Activated T-helper 2 cell treated with anti-CD3 and anti-CD28 coated beads, Interferon-gamma antibody, Interleukin-2, Interleukin-4, amounts not matched to agents 10 μg/mL and 5 μg/mL and 100 μg/mL, durations not matched to agents 14 hours and 24 hours and 36 hours (primary cell): ENCODE data around the gene FPR2. TPM values are rescaled to one million over a fixed set of nuclear protein-coding genes. Genes with fewer than 3 reads are reported as not detected.
"Not testable (repeated sequence)": the region's sequence is repeated elsewhere in the genome, so short reads cannot be mapped to it uniquely, and the experiment has no call there.

ENCODE experiments used
- DNase-seq: peaks from one replicate; pipeline ENCODE4 v3.0.0; 2021; ENCODE audit warnings: low spot score
- H3K27ac Mint-ChIP-seq: one replicate; pipeline ENCODE4 v1.8.0; 2021; ENCODE audit warnings: mixed read lengths
- H3K27me3 Mint-ChIP-seq: one replicate; pipeline ENCODE4 v1.8.0; 2021; ENCODE audit warnings: low read depth, mixed read lengths
- H3K36me3 Mint-ChIP-seq: one replicate; pipeline ENCODE4 v1.8.0; 2021; ENCODE audit warnings: low read depth, mixed read lengths
- H3K4me1 Mint-ChIP-seq: one replicate; pipeline ENCODE4 v1.8.0; 2021; ENCODE audit warnings: low read depth, mixed read lengths
- H3K4me3 Mint-ChIP-seq: one replicate; pipeline ENCODE4 v1.8.0; 2021; ENCODE audit warnings: low read depth, mild to moderate bottlenecking, moderate library complexity, mixed read lengths
- H3K9me3 Mint-ChIP-seq: one replicate; pipeline ENCODE4 v1.8.0; 2021; ENCODE audit warnings: mixed read lengths
- intact Hi-C: fragments of 100-400 bp; cut with micrococcal nuclease; formaldehyde crosslinking; loops from one replicate; pipeline ENCODE4 v1.15.1; 2023
- total RNA-seq: library from RNA; stranded (reverse); gene quantifications from 2 replicates; pipeline ENCODE4 v1.2.3, GENCODE V29; 2022

FPR2 gene
- total RNA-seq, 1 donor from 2014 or later = not detected

GRCh38 chr19:51750400-51751094 is 10.4 kb upstream of the FPR2 start:
- DNase-seq = no peak
- H3K27ac Mint-ChIP-seq = no peak overlapping the region
- H3K27me3 Mint-ChIP-seq = no peaks in the 10 kb centered on the region
- H3K4me1 Mint-ChIP-seq = no peaks in the 10 kb centered on the region
- intact Hi-C loops = no loop called here
- no peak overlapping the region for H3K4me3 Mint-ChIP-seq
- H3K9me3 Mint-ChIP-seq = peaks cover 14% of the 10 kb centered on the region
- no peaks in the 10 kb centered on the region for H3K36me3 Mint-ChIP-seq

GRCh38 chr19:51751655-51752054 is 9.3 kb upstream of the FPR2 start, which contains the start of gene FPR1:
Gene FPR1, minus strand, starts transcription at chr19:51751878. Its CDS starts 4,884 bp downstream, at chr19:51746994.
- Mint-ChIP-seq H3K4me1 (no peaks in the 10 kb centered on the region), H3K27me3 (no peaks in the 10 kb centered on the region), H3K36me3 (no peaks in the 10 kb centered on the region), H3K4me3 (no peak within 1 kb of the TSS), H3K9me3 (peaks cover 22% of the 10 kb centered on the region), H3K27ac (no peak within 1 kb of the TSS)
- no peak for DNase-seq
- intact Hi-C loops = no loop called here

- peaks cover 24% of the 10 kb centered on the region for H3K9me3 Mint-ChIP-seq
- intact Hi-C loops = no loop called here
- H3K27me3 Mint-ChIP-seq = no peaks in the 10 kb centered on the region
- no peak overlapping the region for H3K27ac Mint-ChIP-seq
- H3K4me1 Mint-ChIP-seq = no peaks in the 10 kb centered on the region
- DNase-seq = no peak
- H3K36me3 Mint-ChIP-seq = no peaks in the 10 kb centered on the region
- no peak overlapping the region for H3K4me3 Mint-ChIP-seq
Observed at GRCh38 chr19:51754109-51754508, 6.9 kb upstream of the FPR2 start.

GRCh38 chr19:51754770-51755169 is 6.2 kb upstream of the FPR2 start:
- Mint-ChIP-seq H3K4me3 (no peak overlapping the region), H3K36me3 (no peaks in the 10 kb centered on the region)

GRCh38 chr19:51755571-51755970 is 5.4 kb upstream of the FPR2 start:
- intact Hi-C loops = no loop called here
- H3K9me3 Mint-ChIP-seq = peaks cover 25% of the 10 kb centered on the region
- no peaks in the 10 kb centered on the region for H3K36me3 Mint-ChIP-seq
- no peaks in the 10 kb centered on the region for H3K27me3 Mint-ChIP-seq
- no peak overlapping the region for H3K27ac Mint-ChIP-seq
- H3K4me3 Mint-ChIP-seq = no peak overlapping the region
- no peaks in the 10 kb centered on the region for H3K4me1 Mint-ChIP-seq
- no peak for DNase-seq

More at GRCh38 chr19:51754770-51755169, 6.2 kb upstream of the FPR2 start:
- DNase-seq = no peak
- no peaks in the 10 kb centered on the region for H3K27me3 Mint-ChIP-seq
- intact Hi-C loops = no loop called here
- H3K9me3 Mint-ChIP-seq = peaks cover 24% of the 10 kb centered on the region
- no peaks in the 10 kb centered on the region for H3K4me1 Mint-ChIP-seq
- no peak overlapping the region for H3K27ac Mint-ChIP-seq

- Mint-ChIP-seq H3K4me1 (peaks cover 1% of the 10 kb centered on the region), H3K36me3 (no peaks in the 10 kb centered on the region), H3K9me3 (peaks cover 23% of the 10 kb centered on the region), H3K27me3 (no peaks in the 10 kb centered on the region), H3K27ac (no peak overlapping the region), H3K4me3 (no peak overlapping the region)
- DNase-seq = no peak
- intact Hi-C loops = no loop called here
Observed at GRCh38 chr19:51761696-51762095, 716 bp downstream of the FPR2 start.

- H3K27me3 Mint-ChIP-seq = no peaks in the 10 kb centered on the region
- no peaks in the 10 kb centered on the region for H3K36me3 Mint-ChIP-seq
- intact Hi-C loops = no loop called here
- H3K4me1 Mint-ChIP-seq = peaks cover 1% of the 10 kb centered on the region
- no peak for DNase-seq
- no peak overlapping the region for H3K27ac Mint-ChIP-seq
- peaks cover 19% of the 10 kb centered on the region for H3K9me3 Mint-ChIP-seq
- no peak overlapping the region for H3K4me3 Mint-ChIP-seq
Observed at GRCh38 chr19:51765086-51765485, 4.1 kb downstream of the FPR2 start.

GRCh38 chr19:51766461-51766860 is 5.5 kb downstream of the FPR2 start:
- Mint-ChIP-seq H3K9me3 (peaks cover 18% of the 10 kb centered on the region), H3K36me3 (no peaks in the 10 kb centered on the region), H3K4me1 (peaks cover 1% of the 10 kb centered on the region), H3K27me3 (no peaks in the 10 kb centered on the region), H3K4me3 (no peak overlapping the region), H3K27ac (no peak overlapping the region)
- DNase-seq = no peak
- intact Hi-C loops = no loop called here

- Mint-ChIP-seq H3K9me3 (peaks cover 3% of the 10 kb centered on the region), H3K4me3 (no peak overlapping the region), H3K27me3 (peaks cover 2% of the 10 kb centered on the region), H3K4me1 (no peaks in the 10 kb centered on the region), H3K27ac (no peak overlapping the region), H3K36me3 (no peaks in the 10 kb centered on the region)
- intact Hi-C loops = no loop called here
- no peak for DNase-seq
Observed at GRCh38 chr19:51771376-51772130, 10.6 kb downstream of the FPR2 start.

- intact Hi-C loops = no loop called here
- no peaks in the 10 kb centered on the region for H3K36me3 Mint-ChIP-seq
- peaks cover 5% of the 10 kb centered on the region for H3K4me1 Mint-ChIP-seq
- DNase-seq = no peak
- H3K9me3 Mint-ChIP-seq = peaks cover 3% of the 10 kb centered on the region
- no peak overlapping the region for H3K4me3 Mint-ChIP-seq
- no peak overlapping the region for H3K27ac Mint-ChIP-seq
- peaks cover 2% of the 10 kb centered on the region for H3K27me3 Mint-ChIP-seq
Observed at GRCh38 chr19:51772977-51773376, 12.0 kb downstream of the FPR2 start.

GRCh38 chr19:51776561-51776960 is 15.6 kb downstream of the FPR2 start:
- not testable (repeated sequence) for H3K4me1 Mint-ChIP-seq, DNase-seq, H3K9me3 Mint-ChIP-seq, H3K27me3 Mint-ChIP-seq, H3K27ac Mint-ChIP-seq, H3K4me3 Mint-ChIP-seq, H3K36me3 Mint-ChIP-seq
- intact Hi-C loops = loop anchor here (5.0 kb wide), 1 partner anchor 461 kb away; no protein-coding TSS in a partner anchor

GRCh38 chr19:51777570-51778462 is 16.8 kb downstream of the FPR2 start:
- no peaks in the 10 kb centered on the region for H3K9me3 Mint-ChIP-seq
- DNase-seq = peak; percentile 12
- H3K27me3 Mint-ChIP-seq = peaks cover 4% of the 10 kb centered on the region
- peaks cover 6% of the 10 kb centered on the region for H3K4me1 Mint-ChIP-seq
- H3K27ac Mint-ChIP-seq = no peak overlapping the region
- intact Hi-C loops = loop anchor here (5.0 kb wide), 1 partner anchor 459 kb away; no protein-coding TSS in a partner anchor
- H3K4me3 Mint-ChIP-seq = no peak overlapping the region
- no peaks in the 10 kb centered on the region for H3K36me3 Mint-ChIP-seq
